Measurements from ENCODE around the gene CTSL.

DNA sequence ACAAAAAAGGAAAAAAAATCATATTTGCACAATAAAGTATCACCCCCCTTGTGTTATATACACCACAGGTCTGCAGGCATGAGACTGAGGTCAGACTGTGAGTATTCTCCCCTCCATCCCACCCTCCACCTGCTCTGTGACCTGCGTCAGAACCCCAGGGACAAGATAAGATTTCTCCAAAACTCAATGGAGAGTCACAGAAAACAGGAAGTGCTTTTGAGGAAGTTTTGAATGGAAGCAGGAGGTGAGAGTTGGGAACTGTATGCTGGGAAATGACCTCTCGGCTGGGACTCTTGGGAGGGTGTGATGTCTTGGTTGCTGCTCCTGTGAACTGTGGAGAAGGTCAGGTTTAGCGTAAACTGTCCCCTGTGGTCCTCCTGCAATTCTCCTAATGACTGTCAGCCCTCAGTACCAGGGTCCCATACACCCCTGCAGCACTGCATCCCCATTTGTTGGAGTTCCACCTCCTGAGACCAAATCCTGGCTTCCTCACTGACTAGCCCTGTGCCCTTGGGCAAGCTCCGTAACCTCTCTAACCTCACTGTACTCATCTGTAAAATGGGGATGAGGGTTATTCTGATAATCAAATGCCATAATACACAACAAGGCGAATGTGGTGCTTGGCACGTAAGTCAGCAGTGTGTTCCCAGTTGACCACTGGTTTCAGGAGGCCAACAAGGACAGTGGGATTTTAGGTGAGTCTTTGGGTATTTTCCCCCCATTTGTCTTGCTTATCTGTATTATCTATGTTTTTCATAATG is 6.9 kb upstream of the CTSL start:
- TF ChIP-seq POLR2A (IDR thresholded peaks at IDR 0.05; ENCODE audit: low read depth) (no peak), POLR2AphosphoS5 (IDR thresholded peaks at IDR 0.05) (no peak)
- TF ChIP-seq, protein P1, sequence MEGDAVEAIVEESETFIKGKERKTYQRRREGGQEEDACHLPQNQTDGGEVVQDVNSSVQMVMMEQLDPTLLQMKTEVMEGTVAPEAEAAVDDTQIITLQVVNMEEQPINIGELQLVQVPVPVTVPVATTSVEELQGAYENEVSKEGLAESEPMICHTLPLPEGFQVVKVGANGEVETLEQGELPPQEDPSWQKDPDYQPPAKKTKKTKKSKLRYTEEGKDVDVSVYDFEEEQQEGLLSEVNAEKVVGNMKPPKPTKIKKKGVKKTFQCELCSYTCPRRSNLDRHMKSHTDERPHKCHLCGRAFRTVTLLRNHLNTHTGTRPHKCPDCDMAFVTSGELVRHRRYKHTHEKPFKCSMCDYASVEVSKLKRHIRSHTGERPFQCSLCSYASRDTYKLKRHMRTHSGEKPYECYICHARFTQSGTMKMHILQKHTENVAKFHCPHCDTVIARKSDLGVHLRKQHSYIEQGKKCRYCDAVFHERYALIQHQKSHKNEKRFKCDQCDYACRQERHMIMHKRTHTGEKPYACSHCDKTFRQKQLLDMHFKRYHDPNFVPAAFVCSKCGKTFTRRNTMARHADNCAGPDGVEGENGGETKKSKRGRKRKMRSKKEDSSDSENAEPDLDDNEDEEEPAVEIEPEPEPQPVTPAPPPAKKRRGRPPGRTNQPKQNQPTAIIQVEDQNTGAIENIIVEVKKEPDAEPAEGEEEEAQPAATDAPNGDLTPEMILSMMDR (IDR thresholded peaks at IDR 0.05), result no peak

All from esophagus muscularis mucosa (tissue), 3 donors.